GM18519 (cell line): ENCODE measurements around the gene PLEKHF1.
A peak's percentile ranks its signal among the peaks of the same experiment; 100 is the strongest.
"Not testable (repeated sequence)": the region's sequence is repeated elsewhere in the genome, so short reads cannot be mapped to it uniquely, and the experiment has no call there.

Experiments used
- ATAC-seq: cut with Tn5 transposase; IDR thresholded peaks from one replicate; pipeline ENCODE4 v1.9.1; 2021; ENCODE audit warnings: mild to moderate bottlenecking, moderate library complexity; ENCODE audit not compliant: unreplicated experiment, low FRiP score

Gene PLEKHF1, protein sequence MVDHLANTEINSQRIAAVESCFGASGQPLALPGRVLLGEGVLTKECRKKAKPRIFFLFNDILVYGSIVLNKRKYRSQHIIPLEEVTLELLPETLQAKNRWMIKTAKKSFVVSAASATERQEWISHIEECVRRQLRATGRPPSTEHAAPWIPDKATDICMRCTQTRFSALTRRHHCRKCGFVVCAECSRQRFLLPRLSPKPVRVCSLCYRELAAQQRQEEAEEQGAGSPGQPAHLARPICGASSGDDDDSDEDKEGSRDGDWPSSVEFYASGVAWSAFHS

DNA sequence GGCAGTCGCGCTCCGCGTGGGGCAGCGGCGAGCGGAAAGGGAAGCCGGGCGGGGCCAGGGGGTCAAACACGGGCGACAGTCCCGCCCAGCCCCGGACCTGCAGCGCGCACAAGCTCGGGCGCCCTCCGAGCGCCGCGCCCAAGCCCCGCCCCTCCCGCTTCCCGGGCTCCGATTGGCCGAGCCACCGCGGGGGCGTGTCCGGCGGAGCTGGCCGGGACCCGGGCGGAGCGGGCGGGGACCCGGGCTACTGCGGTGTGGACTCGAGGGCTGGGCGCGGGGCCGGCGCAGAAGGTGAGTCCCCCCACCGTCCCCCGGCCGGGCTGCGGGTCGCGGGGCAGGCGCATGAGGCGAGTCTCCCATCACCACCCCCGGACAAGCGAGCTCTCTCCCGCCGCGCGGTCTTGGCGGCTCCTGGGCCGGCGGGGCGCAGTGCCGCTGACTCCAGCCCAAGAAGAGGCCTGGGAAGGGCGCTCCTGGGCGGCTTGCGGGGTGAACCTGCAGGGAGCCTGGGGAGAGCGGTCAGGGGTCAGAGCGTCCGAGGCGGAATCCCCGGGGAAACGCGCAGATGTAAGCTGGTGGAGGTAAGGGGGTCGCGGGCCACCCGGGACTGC, at the start of gene PLEKHF1:
Gene PLEKHF1 (plus strand): TSS at position 247 of the 611 bp plus-strand sequence. CDS start 8,379 bp downstream, outside the sequence.
- ATAC-seq, result peak; percentile 76

DNA sequence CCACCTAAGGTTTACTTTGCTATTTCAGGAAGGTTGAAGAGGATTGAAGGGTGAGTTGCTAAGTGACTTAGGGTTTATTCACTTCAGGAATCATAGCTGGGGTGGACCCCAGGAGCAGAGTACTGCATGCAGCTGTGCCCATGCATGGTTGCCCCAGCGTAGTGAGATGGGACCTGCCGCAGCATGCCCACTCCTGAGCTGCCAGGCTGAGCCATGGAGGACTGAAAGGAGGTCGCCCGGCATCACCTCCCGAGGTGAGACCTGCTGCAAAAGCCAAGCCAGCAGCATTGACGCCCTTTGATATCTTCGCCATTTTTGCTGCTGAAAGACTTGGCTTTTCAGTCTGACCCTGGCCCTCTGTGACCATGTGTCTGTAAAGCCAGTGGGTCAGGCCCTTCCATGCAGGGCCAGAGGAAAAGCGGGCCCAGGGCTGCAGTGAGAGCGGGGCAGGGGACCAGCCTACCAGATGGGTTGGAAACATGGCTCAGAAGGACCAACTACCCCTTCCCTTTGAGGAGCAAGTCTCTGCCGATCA, 49.3 kb upstream of the PLEKHF1 start:
- no peak for ATAC-seq

DNA sequence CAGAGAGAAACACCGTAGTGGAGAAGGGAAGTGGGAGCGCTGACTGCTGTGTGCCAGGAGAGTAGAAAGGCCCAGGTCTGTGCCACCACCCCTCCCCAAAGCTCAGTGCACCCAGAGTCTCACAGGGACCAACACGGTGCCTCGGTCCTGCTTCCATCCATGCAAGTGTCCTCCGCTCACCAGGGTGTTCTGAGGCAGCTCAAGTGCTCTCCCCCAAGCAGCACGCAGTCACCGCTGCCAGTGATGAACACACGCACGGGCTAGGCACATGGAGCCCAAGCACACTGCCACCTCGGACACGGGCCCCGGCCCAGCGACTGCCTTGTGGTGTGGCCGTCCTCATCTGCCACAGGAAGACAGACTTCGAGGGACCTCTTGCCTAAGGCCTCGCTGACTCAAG, 48.7 kb upstream of the PLEKHF1 start:
- no peak for ATAC-seq

DNA sequence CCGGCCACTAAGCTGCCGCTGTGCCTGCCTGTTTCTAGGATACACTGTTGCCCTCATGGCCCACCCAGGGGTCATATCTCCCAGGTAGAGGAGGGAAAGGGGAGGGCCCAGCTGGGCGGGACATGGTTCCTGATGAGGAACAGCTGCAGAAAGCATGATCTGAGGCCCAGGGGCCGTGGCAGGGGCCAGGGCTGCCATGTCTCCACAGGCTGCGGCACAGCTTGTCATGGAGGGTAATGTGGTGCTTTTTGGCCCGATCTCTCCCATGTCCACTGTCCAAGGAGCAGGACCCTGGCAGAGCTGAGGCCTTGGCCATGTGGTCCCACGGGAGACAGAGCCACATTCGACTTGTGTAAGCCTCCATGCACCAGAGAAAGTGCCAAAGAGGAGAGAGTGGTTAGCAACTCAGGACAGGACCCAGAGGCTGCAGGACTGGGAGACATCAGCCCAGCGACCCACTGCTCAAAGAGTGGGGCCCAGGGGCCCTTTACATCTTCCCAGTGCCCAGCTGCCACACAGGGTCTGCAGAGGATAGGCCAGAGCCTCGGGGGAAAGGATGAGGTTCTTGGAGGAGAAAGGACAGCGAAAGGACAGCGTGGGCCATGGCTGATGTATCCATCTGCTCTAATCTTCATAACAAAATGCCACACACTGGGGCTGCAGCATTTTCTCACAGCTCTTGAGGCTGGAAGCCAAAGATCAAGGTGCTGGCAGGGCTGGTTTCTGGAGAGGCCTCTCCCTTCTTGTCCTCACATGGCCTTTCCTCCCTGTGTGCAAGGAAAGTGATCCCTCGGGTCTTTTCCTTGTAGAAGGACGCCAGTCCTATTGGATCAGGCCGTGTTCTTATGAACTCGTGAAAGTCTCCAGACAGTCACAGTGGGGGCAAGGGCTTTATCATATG, 47.6 kb upstream of the PLEKHF1 start:
- no peak for ATAC-seq

DNA sequence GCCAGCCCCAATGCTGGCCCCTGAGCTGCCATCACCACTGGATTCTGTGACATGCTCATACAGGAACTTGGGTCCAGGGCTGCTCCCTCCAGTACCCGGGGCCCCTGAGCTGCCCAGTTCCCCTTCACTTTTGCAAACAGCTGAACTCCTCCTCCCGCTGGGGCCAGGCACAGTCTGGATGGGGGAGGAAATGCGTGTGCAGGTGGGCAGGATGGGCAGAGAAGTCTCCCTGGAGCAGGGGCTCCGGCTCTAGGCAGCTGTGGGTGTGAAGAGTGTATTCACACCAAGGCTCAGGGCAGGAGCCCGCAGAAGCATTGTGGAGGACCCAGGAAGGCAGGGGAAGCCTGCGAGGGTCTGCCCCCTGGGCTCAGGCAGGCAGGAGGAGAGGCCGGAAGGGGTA, 46.8 kb upstream of the PLEKHF1 start:
- no peak for ATAC-seq

DNA sequence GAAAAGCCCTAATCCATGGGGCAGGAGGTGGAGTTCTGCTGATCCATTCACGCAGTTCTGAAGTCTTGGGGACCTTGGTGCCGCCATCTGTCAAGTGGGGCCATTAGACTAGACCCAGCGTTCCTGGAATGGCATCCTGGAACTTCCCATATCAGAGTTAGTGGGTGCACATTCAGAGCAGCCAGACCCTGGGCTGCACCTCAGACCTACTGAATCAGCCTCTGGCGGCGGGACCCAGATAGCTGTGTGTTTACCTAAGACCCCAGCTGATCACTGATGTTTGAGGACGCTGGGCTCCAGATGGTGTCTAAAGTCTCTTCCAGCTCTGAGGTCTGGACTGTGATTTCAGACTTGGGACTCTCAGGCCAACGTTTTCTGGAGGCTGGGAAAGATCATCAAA, 46.4 kb upstream of the PLEKHF1 start:
- no peak for ATAC-seq

DNA sequence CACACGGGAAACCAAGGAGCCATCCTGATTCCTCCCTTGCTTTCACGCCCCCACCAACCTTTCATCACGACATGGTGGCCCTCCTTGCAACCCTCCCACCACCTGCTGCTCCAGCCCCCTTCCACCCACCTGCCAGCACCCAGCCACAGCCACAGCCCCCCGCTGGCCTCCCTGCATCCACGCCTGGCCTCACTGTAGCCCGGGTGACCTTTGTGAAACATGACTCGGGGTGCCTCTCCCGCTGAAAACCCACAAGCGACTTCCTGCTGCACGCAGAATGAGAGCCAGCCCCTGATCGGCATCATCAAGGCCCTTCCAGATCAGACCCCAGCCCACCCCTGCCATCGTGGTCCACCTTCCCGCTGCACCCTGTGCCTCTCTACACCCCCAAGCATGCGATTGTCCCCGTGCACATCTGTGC, 44.3 kb upstream of the PLEKHF1 start:
- ATAC-seq, result no peak

DNA sequence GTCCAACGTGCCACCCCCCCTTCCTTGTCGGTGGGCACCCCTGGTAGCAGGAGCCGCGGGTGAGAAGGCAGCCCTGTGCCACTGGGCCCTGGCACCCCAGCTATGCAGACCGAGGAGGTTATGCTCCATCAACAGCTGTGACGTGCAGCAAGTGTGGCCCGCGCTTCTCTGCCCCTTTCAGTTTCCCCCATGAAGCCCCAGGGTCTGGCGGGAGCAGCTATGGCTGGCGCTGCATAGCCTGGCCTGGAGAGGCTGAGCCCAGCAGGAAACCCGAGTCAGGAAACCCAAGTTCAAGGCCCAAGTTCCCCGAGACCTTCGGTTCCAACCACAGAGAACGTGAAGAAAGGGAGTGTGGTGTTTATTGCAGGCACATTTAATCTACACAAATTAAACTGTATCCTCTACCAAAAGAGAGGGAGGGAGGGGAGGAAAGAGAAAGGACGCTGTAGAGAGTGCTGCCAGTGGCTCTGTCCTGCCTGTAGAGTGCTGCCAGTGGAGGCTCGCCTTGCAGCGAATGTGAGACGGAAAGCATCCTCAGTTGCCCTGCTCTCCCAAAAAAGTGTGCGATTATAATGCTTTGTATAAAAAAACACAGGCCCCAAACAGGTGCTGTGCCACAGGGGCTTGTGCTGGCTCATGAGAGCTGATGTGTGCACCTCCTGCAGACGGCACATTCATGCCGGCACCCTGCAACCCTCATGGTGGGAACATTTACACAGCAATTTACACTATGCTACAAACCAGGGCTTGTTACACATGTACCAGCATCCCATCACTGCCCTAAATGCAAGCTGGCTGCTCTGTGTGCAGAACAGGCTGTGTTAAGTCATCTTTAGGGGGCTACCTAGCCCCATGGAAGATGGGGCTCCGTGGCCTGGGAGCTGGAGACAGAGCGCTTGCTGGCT, 42.8 kb upstream of the PLEKHF1 start:
- ATAC-seq, result no peak

DNA sequence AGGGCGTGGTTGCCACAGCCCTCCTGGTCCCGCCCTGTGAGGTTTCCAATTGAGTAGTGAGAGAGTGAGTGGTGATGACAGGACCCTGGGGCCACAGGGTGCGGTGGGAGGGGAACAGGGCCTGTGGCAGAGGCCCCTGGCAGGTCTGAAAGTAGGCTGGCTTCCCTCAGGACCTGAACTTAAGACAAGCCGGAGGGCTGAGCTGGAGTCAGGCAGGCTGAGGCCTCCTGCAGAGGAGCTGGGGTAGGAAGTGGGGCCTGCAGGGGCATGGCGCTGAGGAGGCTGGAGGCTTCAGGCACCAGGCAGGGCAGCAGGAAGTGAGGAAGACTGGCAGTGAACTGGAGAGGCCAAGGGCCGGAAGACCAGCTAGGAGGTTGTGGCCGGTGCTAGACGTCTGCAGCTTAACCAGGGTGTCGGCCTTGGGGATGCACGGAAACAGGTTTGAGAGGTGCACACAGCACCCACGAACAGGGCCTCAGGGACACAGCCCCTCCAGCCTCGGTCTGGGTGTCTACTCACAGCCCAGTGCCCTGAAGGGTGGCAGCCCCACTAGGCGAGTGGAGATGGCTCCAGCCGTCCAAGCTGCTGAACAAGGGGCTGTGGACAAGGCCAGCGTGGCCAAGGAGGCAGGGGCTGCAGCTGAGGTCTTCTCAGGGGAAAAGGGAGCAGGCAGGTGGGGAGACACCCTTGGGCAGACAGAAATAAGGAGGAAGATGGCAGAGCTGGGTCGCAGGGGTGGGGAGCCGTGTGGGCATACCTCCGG, 41.4 kb upstream of the PLEKHF1 start:
- no peak for ATAC-seq

DNA sequence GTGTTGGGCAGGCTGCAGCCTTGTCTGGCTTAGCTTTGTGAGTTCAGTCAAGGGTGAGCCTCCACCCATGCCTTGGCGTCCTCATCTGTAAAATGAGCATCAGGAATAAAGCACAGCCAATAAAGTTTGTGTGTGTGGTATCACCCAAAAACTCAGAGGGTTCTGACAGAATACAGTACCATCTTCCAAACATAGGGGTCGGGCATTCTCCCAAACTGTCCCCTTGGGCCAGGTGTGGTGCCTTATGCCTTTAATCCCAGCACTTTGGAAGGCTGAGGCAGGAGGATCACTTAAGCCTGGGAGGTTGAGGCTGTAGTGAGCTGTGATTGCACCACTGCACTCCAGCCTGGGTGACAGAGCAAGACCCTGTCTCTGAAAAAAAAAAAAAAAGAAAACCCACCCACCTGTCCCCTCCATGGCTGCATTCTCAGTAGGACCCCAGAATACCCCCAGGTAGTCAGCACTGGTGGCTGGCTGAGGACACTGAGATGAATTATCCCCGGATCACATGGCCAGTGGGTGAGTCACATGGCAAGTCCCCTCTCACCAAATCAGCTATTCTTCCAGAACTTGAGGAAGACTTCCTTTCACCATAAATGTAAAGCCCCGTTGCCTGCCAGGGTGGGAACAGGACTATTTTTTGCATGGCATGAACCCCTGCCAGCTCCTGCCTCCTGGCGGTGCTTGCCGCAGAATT, 40.6 kb upstream of the PLEKHF1 start:
- no peak for ATAC-seq

DNA sequence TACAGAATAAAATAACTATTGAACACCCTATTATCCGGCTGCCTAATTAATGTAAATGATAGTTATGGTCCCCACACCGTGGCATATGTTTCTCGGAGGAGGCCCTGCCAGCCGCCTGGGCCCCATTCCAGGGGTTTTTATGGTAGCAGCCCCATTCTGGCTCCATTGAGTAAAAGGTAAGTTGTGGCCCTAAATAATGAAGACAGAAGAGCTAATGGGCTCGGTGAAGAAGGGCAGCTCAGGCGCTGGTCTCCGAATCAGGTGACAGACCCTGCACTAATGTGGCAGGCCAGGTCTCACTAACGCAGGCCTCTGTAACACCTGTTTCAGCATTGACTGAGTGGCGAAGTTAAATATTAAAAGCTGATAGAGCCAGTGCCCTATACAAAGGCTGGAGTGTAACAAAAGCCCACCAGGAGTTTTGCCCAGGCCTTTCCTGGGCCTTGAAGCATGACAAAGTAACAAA, 40.0 kb upstream of the PLEKHF1 start:
- ATAC-seq, result no peak

DNA sequence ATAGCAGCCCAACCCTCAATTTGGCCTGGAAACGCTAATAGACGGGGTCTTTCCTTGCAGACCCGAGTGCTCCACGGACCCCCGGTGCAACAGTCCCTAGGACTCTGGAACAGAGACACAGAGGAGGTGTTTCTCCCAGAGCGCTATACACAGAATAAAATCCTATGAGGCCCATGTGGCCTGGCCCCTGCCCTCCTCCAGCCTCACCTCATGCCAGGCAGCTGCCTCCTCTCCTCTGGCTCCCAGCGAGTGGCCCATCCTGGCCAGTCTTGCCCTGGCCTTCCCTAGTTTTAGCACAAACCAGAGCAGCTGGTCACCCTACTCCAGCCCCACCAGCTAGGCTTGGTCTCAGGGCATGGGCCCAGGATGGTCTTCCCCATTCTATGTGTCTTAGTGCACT, 38.9 kb upstream of the PLEKHF1 start:
- ATAC-seq, result no peak

DNA sequence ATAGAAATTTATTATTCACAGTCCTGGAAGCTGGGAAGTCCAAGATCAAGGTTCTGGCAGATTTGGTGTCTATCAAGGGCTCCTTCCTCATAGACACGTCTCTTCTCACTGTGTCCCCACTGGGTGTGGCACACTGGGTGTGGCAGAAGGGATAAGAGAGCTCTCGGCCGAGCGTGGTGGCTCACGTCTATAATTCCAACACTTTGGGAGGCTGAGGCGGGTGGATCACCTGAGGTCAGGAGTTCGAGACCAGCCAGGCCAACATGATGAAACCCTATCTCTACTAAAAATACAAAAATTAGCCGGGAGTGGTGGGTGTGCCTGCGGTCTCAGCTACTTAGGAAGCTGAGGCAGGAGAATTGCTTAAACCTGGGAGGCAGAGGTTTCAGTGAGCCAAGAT, 38.4 kb upstream of the PLEKHF1 start:
- ATAC-seq, result not testable (repeated sequence)

DNA sequence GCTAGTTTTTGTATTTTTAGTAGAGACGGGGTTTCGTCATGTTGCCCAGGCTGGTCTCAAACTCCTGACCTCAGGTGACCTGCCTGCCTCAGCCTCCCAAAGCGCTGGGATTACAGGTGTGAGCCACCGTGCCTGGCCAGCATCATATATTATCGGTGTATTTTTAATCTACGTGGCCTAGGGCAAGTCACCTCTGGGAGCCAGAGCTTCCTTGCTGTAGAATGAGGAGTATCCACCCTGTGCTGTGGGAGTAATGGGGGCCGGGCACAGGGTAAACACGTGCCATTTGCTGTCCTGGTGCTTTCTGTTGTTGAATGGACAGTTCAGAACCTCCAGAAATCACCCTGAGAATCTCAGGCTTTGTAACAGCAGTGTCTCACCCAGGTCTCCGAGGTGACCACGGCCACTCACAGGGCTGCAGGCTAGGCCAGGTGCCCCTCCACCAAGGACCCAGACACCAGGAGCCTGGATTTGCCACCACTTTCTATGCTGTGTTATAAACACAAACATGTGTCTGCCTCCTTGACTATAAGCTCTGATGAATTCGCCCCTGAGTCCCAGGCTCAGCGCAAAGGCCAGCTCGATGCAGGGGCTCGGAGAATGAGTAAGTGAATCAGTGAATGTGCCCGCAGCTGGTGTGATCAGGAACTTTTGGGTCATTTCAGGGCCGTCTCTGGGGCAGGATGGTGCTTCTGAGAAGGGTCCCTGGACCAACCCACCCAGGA, 36.4 kb upstream of the PLEKHF1 start:
- ATAC-seq, result no peak

DNA sequence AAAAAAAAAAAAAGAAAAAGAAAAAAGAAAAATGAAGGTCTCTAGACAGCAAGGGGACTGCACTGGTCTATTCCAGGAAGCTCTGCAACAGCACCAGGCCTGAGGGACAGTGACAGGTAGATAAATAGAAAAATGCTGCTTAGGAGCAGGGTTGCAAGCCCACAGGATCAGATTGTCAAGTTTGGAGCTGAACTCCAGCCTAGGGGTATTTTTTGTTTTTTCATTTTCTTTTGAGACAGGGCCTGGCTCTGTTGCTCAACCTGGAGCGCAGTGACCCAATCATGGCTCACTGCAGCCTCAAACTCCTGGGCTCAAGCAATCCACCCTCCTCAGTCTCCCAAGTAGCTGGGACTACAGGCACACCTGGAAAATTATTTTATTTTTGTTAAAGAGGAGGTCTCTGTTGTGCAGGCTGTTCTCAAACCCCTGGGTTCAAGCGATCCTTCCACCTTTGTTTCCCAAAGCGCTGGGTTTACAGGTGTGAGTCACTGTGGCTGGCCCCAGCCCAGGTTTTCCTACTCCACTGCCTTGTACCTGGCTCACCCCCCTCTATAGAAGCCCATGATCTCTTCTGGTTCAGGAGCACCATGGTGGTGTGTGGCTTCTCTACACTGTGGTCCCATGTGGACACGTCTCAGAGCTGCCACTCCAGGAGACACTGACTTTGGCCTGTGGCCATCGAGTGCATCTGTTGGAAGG, 35.3 kb upstream of the PLEKHF1 start:
- no peak for ATAC-seq

DNA sequence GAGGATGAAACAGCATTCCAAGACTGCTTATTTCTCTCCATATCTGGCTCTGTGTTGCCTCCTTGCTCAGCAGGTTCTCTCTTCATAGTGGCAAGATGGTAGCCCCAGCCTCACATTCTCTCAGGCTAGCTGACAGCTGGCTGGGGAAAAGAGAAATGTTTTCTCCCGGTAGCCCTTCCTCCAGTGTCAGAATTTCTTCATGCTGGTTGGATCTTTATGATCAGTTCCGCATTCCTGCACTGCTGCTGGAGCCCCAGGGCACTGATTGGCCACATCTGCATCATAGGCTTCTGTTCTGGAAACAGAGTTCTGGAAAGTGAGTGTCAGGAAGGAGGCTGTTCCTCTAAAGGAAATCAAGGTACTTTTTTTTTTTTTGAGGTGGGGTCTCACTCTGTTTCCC, 34.6 kb upstream of the PLEKHF1 start:
- ATAC-seq, result no peak

DNA sequence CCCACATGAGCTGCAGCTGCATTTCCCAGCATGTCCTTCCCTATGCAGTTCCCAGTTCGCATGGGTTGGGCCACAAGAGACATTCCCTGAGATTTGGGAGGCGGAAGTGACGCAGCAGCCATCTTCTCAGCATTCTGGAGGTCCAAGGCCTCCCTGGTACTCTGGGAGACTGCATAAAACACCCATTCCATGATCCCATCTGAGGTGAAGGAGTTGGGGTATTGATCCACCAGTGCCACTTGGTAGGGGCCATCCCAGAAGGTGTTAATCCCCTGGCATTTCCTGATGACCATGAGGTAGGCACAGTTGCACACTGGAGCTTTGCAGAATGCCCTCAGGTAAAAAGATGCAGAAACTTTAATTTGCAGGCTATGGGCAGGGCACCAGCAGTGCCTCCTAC, 33.8 kb upstream of the PLEKHF1 start:
- no peak for ATAC-seq
